ENCODE measurements around the gene MRPL21. TPM values are rescaled to one million over a fixed set of nuclear protein-coding genes. Genes with fewer than 3 reads are reported as not detected.

MRPL21 gene
- total RNA-seq, 1 experiment from 2014 or later: 179 TPM

GRCh38 chr11:68929706-68930570 lies 26.3 kb upstream of the MRPL21 start:
- no peak overlapping the region for H3K4me3 Mint-ChIP-seq (ENCODE audit: unreplicated experiment)
- H3K4me1 ChIP-seq: no peaks in the 10 kb centered on the region
- ChIA-PET POLR2A (no interaction called here), CTCF (no interaction called here)
- H3K4me3 ChIP-seq (ENCODE audit: low read depth, low read length): no peak overlapping the region
- peaks cover 5% of the 10 kb centered on the region; the same call in 1 of the 2 replicates for H3K36me3 ChIP-seq (ENCODE audit: control insufficient read depth, insufficient read depth, low read length)
- H3K9me3 ChIP-seq: peaks cover 14% of the 10 kb centered on the region
- H3K27ac Mint-ChIP-seq (ENCODE audit: unreplicated experiment): no peak overlapping the region
- intact Hi-C loops (cut with micrococcal nuclease; ENCODE audit: unreplicated experiment): no loop called here
- H3K27me3 ChIP-seq (replicated peaks; ENCODE audit: control insufficient read depth, insufficient read depth, low read length): no peaks in the 10 kb centered on the region
- no peaks in the 10 kb centered on the region for H3K4me1 Mint-ChIP-seq (ENCODE audit: low read depth, unreplicated experiment)
- no peak for DNase-seq
- H3K27me3 Mint-ChIP-seq (ENCODE audit: insufficient read depth, unreplicated experiment): no peaks in the 10 kb centered on the region
- peaks cover 67% of the 10 kb centered on the region for H3K36me3 Mint-ChIP-seq (ENCODE audit: insufficient read depth, unreplicated experiment)
- no peak for TF ChIP-seq CTCF (IDR thresholded peaks at IDR 0.05; ENCODE audit: insufficient read depth in 1 of 2, low read depth in 1 of 2, low read length in 1 of 2, severe bottlenecking in 1 of 2, unreplicated experiment in 1 of 2)
- BruUV-seq (replicated peaks): no TSS peak
- peaks cover 13% of the 10 kb centered on the region for H3K9me3 Mint-ChIP-seq (ENCODE audit: unreplicated experiment)

- Mint-ChIP-seq H3K9me3 (ENCODE audit: unreplicated experiment) (peaks cover 15% of the 10 kb centered on the region), H3K4me3 (ENCODE audit: unreplicated experiment) (no peak overlapping the region), H3K27me3 (ENCODE audit: insufficient read depth, unreplicated experiment) (no peaks in the 10 kb centered on the region), H3K36me3 (ENCODE audit: insufficient read depth, unreplicated experiment) (peaks cover 75% of the 10 kb centered on the region), H3K4me1 (ENCODE audit: low read depth, unreplicated experiment) (no peaks in the 10 kb centered on the region), H3K27ac (ENCODE audit: unreplicated experiment) (no peak overlapping the region)
- TF ChIP-seq CTCF (IDR thresholded peaks at IDR 0.05; ENCODE audit: insufficient read depth in 1 of 2, low read depth in 1 of 2, low read length in 1 of 2, severe bottlenecking in 1 of 2, unreplicated experiment in 1 of 2): no peak
- DNase-seq: no peak
- CTCF ChIA-PET: no interaction called here
- H3K9me3 ChIP-seq: peaks cover 14% of the 10 kb centered on the region
- H3K36me3 ChIP-seq (ENCODE audit: control insufficient read depth, insufficient read depth, low read length): peaks cover 9% of the 10 kb centered on the region
- no TSS peak for BruUV-seq (replicated peaks)
- no peaks in the 10 kb centered on the region for H3K4me1 ChIP-seq
- no peak overlapping the region for H3K4me3 ChIP-seq (ENCODE audit: low read depth, low read length)
- intact Hi-C loops (cut with micrococcal nuclease; ENCODE audit: unreplicated experiment): no loop called here
- no peaks in the 10 kb centered on the region for H3K27me3 ChIP-seq (replicated peaks; ENCODE audit: control insufficient read depth, insufficient read depth, low read length)
- POLR2A ChIA-PET: no interaction called here
Observed at GRCh38 chr11:68929135-68929534, 25.5 kb upstream of the MRPL21 start.

GRCh38 chr11:68928136-68928880 lies 24.7 kb upstream of the MRPL21 start:
- intact Hi-C loops (cut with micrococcal nuclease; ENCODE audit: unreplicated experiment): no loop called here
- Histone ChIP-seq H3K27me3 (replicated peaks; ENCODE audit: control insufficient read depth, insufficient read depth, low read length) (no peaks in the 10 kb centered on the region), H3K36me3 (ENCODE audit: control insufficient read depth, insufficient read depth, low read length) (peaks cover 10% of the 10 kb centered on the region), H3K4me1 (no peaks in the 10 kb centered on the region), H3K9me3 (peaks cover 14% of the 10 kb centered on the region), H3K4me3 (ENCODE audit: low read depth, low read length) (no peak overlapping the region)
- DNase-seq: no peak
- Mint-ChIP-seq H3K4me3 (ENCODE audit: unreplicated experiment) (no peak overlapping the region), H3K9me3 (ENCODE audit: unreplicated experiment) (peaks cover 23% of the 10 kb centered on the region), H3K36me3 (ENCODE audit: insufficient read depth, unreplicated experiment) (peaks cover 82% of the 10 kb centered on the region), H3K27ac (ENCODE audit: unreplicated experiment) (no peak overlapping the region), H3K4me1 (ENCODE audit: low read depth, unreplicated experiment) (no peaks in the 10 kb centered on the region), H3K27me3 (ENCODE audit: insufficient read depth, unreplicated experiment) (no peaks in the 10 kb centered on the region)
- BruUV-seq (replicated peaks): no TSS peak
- CTCF ChIA-PET: no interaction called here
- POLR2A ChIA-PET: no interaction called here
- TF ChIP-seq CTCF (IDR thresholded peaks at IDR 0.05; ENCODE audit: insufficient read depth in 1 of 2, low read depth in 1 of 2, low read length in 1 of 2, severe bottlenecking in 1 of 2, unreplicated experiment in 1 of 2): no peak
